HEK293 (cell line): ENCODE measurements around the gene PSMD8.

ENCODE experiments used
- CTCF ChIA-PET: fragments of 350-600 bp; formaldehyde crosslinking; extraction: SDS; loops from one replicate; lab custom pipeline; 2021; ENCODE audit warnings: antibody characterized with exemption; lab: Yijun Ruan, JAX
- POLR2A ChIA-PET: fragments of 300-600 bp; formaldehyde crosslinking; extraction: SDS; loops from one replicate; lab custom pipeline; 2020; ENCODE audit warnings: antibody characterized with exemption, inconsistent platforms; lab: Yijun Ruan, JAX
- H3K27ac ChIP-seq: fragments of 200-500 bp; sonication (Bioruptor generic); 2 replicates; pipeline ENCODE4 v1.5.1; 2014; ENCODE audit warnings: low read depth, low read length, control low read depth, inconsistent platforms; ENCODE audit errors: extremely low read depth
- H3K36me3 ChIP-seq, 2 experiments: fragments of 200-500 bp in 1 of 2; sonication (Bioruptor generic) in 1 of 2; 1 replicate in 1 of 2; 2 replicates in 1 of 2; pipeline ENCODE4 v1.5.1; 2014 to 2017; ENCODE audit warnings: inconsistent platforms in 2 of 2, low read length in 2 of 2; ENCODE audit not compliant: control insufficient read depth in 2 of 2, insufficient read depth in 1 of 2
- H3K4me1 ChIP-seq: fragments of 200-500 bp; sonication (Bioruptor generic); 2 replicates; pipeline ENCODE4 v1.5.1; 2014; ENCODE audit warnings: mild to moderate bottlenecking, low read length, inconsistent platforms; ENCODE audit not compliant: control insufficient read depth, insufficient read depth
- H3K4me3 ChIP-seq: 2 replicates; pipeline ENCODE4 v1.5.1; 2011; ENCODE audit warnings: low read depth, mild to moderate bottlenecking, control low read depth, low read length, moderate library complexity
- H3K9me3 ChIP-seq: fragments of 200-500 bp; sonication (Bioruptor generic); 2 replicates; pipeline ENCODE4 v1.5.1; 2014; ENCODE audit warnings: low read depth, low read length, inconsistent platforms; ENCODE audit not compliant: control insufficient read depth, insufficient read depth
- KLF10 ChIP-seq: fragments of 450-650 bp; IDR thresholded peaks from 2 replicates; pipeline ENCODE4 v1.5.1; 2018; ENCODE audit warnings: missing biosample characterization, mild to moderate bottlenecking, missing genetic modification characterization
- KLF9 ChIP-seq: fragments of 450-650 bp; formaldehyde crosslinking; IDR thresholded peaks from 2 replicates; pipeline ENCODE4 v1.5.1; 2016; ENCODE audit warnings: missing biosample characterization, missing genetic modification characterization, low read depth
- MZF1 ChIP-seq: fragments of 450-650 bp; formaldehyde crosslinking; IDR thresholded peaks from 2 replicates; pipeline ENCODE4 v1.5.1; 2017; ENCODE audit warnings: missing biosample characterization, missing genetic modification characterization, borderline replicate concordance
- SP7 ChIP-seq: fragments of 450-650 bp; formaldehyde crosslinking; IDR thresholded peaks from 2 replicates; pipeline ENCODE4 v1.5.1; 2016; ENCODE audit warnings: missing biosample characterization, missing genetic modification characterization
- ZBTB7A ChIP-seq: fragments of 450-650 bp; formaldehyde crosslinking; IDR thresholded peaks from 2 replicates; pipeline ENCODE4 v1.5.1; 2016; ENCODE audit warnings: low read depth, missing biosample characterization, missing genetic modification characterization
- ZFHX2 ChIP-seq: fragments of 450-650 bp; formaldehyde crosslinking; conservative IDR thresholded peaks from 2 replicates; pipeline ENCODE4 v1.5.1; 2016; ENCODE audit warnings: missing biosample characterization, missing genetic modification characterization
- ZNF23 ChIP-seq: fragments of 450-650 bp; formaldehyde crosslinking; IDR thresholded peaks from 2 replicates; pipeline ENCODE4 v1.5.1; 2016; ENCODE audit warnings: missing biosample characterization, missing genetic modification characterization, borderline replicate concordance
- ZNF354C ChIP-seq: fragments of 450-650 bp; formaldehyde crosslinking; IDR thresholded peaks from 2 replicates; pipeline ENCODE4 v1.5.1; 2016; ENCODE audit warnings: missing biosample characterization, missing genetic modification characterization, low read depth, borderline replicate concordance
- ZNF544 ChIP-seq: fragments of 450-650 bp; formaldehyde crosslinking; IDR thresholded peaks from 2 replicates; pipeline ENCODE4 v1.5.0; 2017; ENCODE audit warnings: missing biosample characterization, missing genetic modification characterization
- ZNF792 ChIP-seq: fragments of 450-650 bp; formaldehyde crosslinking; IDR thresholded peaks from 2 replicates; pipeline ENCODE4 v1.5.1; 2016; ENCODE audit warnings: missing biosample characterization, missing genetic modification characterization
- TF ChIP-seq, protein P1 (sequence below): fragments of 450-650 bp; formaldehyde crosslinking; IDR thresholded peaks from 2 replicates; pipeline ENCODE4 v1.5.1; 2017; ENCODE audit warnings: missing biosample characterization, missing genetic modification characterization
- TF ChIP-seq, protein P2 (sequence below): fragments of 450-650 bp; formaldehyde crosslinking; IDR thresholded peaks from 2 replicates; pipeline ENCODE4 v1.5.1; 2016; ENCODE audit warnings: missing biosample characterization, missing genetic modification characterization
- TF ChIP-seq, protein P3 (sequence below): fragments of 450-650 bp; formaldehyde crosslinking; IDR thresholded peaks from 2 replicates; pipeline ENCODE4 v1.5.1; 2016; ENCODE audit warnings: missing biosample characterization, missing genetic modification characterization
- TF ChIP-seq, protein P4 (sequence below): fragments of 450-650 bp; formaldehyde crosslinking; IDR thresholded peaks from 2 replicates; pipeline ENCODE4; 2016; ENCODE audit warnings: missing biosample characterization, missing genetic modification characterization
- TF ChIP-seq, protein P5 (sequence below): fragments of 450-650 bp; formaldehyde crosslinking; IDR thresholded peaks from 2 replicates; pipeline ENCODE4 v1.5.1; 2016; ENCODE audit warnings: missing biosample characterization, missing genetic modification characterization
- TF ChIP-seq, protein P6 (sequence below): fragments of 450-650 bp; formaldehyde crosslinking; IDR thresholded peaks from 2 replicates; pipeline ENCODE4 v1.5.1; 2016; ENCODE audit warnings: missing biosample characterization, missing genetic modification characterization

The PSMD8 gene

DNA sequence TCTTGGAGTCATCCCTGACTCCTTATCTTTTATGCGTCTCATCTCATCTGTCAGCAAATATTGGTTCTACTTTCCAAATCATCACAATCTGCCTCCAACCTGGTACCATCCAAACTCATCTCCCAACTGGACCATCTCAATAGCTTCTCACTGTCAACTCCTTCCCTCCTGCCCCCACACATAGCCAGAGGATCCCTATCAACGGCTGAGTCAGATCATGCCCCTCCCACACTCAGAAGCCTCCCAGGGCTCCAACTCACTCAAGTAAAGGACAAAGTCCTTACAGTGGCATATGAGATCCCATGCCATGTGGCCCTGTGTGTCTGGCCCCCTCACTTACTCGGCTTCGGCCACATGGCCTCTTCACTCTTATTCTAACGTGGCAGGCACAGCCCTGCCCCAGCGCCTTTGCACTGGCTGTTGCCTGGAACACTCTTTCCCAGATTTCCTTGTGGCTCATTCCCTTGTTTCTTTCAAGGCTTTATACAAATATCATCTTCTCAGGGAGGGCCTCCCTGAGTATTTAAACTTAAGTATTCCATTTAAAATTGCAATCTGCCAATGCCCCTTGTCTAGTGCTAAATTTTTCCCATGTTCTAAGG lies 18.4 kb downstream of the PSMD8 start (continued):
- TF ChIP-seq, protein P1, sequence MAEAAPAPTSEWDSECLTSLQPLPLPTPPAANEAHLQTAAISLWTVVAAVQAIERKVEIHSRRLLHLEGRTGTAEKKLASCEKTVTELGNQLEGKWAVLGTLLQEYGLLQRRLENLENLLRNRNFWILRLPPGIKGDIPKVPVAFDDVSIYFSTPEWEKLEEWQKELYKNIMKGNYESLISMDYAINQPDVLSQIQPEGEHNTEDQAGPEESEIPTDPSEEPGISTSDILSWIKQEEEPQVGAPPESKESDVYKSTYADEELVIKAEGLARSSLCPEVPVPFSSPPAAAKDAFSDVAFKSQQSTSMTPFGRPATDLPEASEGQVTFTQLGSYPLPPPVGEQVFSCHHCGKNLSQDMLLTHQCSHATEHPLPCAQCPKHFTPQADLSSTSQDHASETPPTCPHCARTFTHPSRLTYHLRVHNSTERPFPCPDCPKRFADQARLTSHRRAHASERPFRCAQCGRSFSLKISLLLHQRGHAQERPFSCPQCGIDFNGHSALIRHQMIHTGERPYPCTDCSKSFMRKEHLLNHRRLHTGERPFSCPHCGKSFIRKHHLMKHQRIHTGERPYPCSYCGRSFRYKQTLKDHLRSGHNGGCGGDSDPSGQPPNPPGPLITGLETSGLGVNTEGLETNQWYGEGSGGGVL (tag by site-specific recombination) = peak; percentile 18; the same call in 1 of the 2 replicates
- TF ChIP-seq ZBTB7A (tag by site-specific recombination) (no peak), SP7 (tag by site-specific recombination) (0 out of 2 replicates have a peak, but pooled peaks have one; percentile 10), ZFHX2 (tag by site-specific recombination) (peak; percentile 93)

DNA sequence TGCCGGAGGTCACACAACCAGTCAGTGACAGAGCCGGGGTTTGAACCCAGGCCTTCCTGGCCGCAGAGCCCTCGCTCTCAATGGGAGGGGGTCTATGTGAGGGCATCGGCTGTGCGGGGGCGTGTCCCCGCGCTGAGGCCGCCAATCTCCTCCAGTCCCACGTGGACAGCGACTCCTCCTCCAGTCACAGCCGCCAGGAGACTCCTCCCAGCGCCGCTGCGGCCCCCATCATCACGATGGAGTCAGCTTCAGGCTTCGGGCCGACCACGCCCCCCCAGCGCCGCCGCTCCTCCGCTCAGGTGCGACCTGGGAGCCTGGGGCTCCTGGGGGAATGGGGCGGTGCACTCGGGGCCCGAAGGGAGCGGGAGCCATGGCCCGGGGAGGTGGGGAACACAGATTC lies 20.1 kb downstream of the PSMD8 start:
- Histone ChIP-seq H3K4me1 (no peaks in the 10 kb centered on the region; the same call in none of the 2 replicates), H3K27ac (no peak overlapping the region), H3K36me3 (peaks cover 5 to 10% of the 10 kb centered on the region in 2 experiments; a peak in 2 of 3 replicates), H3K9me3 (no peaks in the 10 kb centered on the region), H3K4me3 (no peak overlapping the region)
- ChIA-PET CTCF (interaction anchor here (0.9 to 9.2 kb wide), 3 partner anchors 9 to 324 kb away, joined by 3 to 76 read pairs (median 4); partner anchors contain the start of gene FAM98C), POLR2A (interaction anchor here (0.6 to 0.9 kb wide), 3 partner anchors 9 to 637 kb away, joined by 3 to 10 read pairs (median 3); partner anchors contain the start of gene FAM98C)
- TF ChIP-seq KLF10 (peak; percentile 50; the same call in 1 of the 2 replicates), KLF9 (tag by site-specific recombination) (peak; percentile 83)
- TF ChIP-seq, protein P2, sequence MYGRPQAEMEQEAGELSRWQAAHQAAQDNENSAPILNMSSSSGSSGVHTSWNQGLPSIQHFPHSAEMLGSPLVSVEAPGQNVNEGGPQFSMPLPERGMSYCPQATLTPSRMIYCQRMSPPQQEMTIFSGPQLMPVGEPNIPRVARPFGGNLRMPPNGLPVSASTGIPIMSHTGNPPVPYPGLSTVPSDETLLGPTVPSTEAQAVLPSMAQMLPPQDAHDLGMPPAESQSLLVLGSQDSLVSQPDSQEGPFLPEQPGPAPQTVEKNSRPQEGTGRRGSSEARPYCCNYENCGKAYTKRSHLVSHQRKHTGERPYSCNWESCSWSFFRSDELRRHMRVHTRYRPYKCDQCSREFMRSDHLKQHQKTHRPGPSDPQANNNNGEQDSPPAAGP (tag by site-specific recombination) = no peak
- TF ChIP-seq, protein P3, sequence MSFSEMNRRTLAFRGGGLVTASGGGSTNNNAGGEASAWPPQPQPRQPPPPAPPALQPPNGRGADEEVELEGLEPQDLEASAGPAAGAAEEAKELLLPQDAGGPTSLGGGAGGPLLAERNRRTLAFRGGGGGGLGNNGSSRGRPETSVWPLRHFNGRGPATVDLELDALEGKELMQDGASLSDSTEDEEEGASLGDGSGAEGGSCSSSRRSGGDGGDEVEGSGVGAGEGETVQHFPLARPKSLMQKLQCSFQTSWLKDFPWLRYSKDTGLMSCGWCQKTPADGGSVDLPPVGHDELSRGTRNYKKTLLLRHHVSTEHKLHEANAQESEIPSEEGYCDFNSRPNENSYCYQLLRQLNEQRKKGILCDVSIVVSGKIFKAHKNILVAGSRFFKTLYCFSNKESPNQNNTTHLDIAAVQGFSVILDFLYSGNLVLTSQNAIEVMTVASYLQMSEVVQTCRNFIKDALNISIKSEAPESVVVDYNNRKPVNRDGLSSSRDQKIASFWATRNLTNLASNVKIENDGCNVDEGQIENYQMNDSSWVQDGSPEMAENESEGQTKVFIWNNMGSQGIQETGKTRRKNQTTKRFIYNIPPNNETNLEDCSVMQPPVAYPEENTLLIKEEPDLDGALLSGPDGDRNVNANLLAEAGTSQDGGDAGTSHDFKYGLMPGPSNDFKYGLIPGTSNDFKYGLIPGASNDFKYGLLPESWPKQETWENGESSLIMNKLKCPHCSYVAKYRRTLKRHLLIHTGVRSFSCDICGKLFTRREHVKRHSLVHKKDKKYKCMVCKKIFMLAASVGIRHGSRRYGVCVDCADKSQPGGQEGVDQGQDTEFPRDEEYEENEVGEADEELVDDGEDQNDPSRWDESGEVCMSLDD (tag by site-specific recombination) = no peak
- TF ChIP-seq, all 188 proteins: peak for 2

DNA sequence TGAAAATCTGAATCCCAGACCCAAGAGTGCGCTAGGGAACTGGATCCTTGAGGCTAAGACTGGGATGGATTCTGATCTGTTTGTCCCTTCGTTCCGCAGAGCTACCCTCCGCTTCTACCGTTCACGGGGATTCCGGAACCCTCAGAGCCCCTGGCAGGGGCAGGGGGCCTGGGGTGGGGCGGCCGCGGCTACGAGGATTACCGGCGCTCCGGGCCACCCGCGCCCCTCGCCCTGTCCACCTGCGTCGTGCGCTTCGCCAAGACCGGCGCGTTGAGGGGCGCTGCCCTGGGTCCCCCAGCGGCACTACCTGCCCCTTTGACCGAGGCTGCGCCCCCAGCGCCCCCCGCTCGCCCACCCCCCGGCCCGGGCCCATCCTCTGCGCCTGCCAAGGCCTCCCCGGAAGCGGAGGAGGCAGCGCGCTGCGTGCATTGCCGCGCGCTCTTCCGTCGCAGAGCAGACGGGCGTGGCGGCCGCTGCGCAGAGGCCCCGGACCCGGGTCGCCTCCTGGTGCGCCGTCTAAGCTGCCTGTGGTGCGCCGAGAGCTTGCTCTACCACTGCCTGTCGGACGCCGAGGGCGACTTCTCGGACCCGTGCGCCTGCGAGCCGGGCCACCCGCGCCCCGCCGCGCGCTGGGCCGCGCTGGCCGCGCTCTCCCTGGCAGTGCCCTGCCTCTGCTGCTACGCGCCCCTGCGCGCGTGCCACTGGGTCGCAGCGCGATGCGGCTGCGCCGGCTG lies 21.2 kb downstream of the PSMD8 start:
- ChIA-PET CTCF (interaction anchor here (1.1 to 9.2 kb wide), 2 partner anchors 8 to 151 kb away, joined by 3 to 76 read pairs; partner anchors contain the start of gene FAM98C), POLR2A (interaction anchor here (0.7 to 2.5 kb wide), 2 partner anchors 8 to 21 kb away, joined by 3 to 7 read pairs; partner anchors contain the start of genes GGN and PSMD8)
- Histone ChIP-seq H3K27ac (no peak overlapping the region), H3K4me3 (no peak overlapping the region), H3K4me1 (no peaks in the 10 kb centered on the region), H3K36me3 (peaks cover 5 to 10% of the 10 kb centered on the region in 2 experiments; a peak in 2 of 3 replicates), H3K9me3 (no peaks in the 10 kb centered on the region)
- no peak for TF ChIP-seq ZNF23
- TF ChIP-seq ZNF792 = no peak
- no peak for TF ChIP-seq ZNF354C (tag by site-specific recombination)
- TF ChIP-seq, protein P4, sequence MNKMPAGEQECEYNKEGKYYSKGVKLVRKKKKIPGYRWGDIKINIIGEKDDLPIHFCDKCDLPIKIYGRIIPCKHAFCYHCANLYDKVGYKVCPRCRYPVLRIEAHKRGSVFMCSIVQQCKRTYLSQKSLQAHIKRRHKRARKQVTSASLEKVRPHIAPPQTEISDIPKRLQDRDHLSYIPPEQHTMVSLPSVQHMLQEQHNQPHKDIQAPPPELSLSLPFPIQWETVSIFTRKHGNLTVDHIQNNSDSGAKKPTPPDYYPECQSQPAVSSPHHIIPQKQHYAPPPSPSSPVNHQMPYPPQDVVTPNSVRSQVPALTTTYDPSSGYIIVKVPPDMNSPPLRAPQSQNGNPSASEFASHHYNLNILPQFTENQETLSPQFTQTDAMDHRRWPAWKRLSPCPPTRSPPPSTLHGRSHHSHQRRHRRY (tag by site-specific recombination) = no peak
- TF ChIP-seq ZNF544 (tag by site-specific recombination) = no peak
- TF ChIP-seq, protein P5, sequence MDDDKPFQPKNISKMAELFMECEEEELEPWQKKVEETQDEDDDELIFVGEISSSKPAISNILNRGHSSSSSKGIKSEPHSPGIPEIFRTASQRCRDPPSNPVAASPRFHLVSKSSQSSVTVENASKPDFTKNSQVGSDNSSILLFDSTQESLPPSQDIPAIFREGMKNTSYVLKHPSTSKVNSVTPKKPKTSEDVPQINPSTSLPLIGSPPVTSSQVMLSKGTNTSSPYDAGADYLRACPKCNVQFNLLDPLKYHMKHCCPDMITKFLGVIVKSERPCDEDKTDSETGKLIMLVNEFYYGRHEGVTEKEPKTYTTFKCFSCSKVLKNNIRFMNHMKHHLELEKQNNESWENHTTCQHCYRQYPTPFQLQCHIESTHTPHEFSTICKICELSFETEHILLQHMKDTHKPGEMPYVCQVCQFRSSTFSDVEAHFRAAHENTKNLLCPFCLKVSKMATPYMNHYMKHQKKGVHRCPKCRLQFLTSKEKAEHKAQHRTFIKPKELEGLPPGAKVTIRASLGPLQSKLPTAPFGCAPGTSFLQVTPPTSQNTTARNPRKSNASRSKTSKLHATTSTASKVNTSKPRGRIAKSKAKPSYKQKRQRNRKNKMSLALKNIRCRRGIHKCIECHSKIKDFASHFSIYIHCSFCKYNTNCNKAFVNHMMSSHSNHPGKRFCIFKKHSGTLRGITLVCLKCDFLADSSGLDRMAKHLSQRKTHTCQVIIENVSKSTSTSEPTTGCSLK (tag by site-specific recombination) = no peak
- TF ChIP-seq, protein P6, sequence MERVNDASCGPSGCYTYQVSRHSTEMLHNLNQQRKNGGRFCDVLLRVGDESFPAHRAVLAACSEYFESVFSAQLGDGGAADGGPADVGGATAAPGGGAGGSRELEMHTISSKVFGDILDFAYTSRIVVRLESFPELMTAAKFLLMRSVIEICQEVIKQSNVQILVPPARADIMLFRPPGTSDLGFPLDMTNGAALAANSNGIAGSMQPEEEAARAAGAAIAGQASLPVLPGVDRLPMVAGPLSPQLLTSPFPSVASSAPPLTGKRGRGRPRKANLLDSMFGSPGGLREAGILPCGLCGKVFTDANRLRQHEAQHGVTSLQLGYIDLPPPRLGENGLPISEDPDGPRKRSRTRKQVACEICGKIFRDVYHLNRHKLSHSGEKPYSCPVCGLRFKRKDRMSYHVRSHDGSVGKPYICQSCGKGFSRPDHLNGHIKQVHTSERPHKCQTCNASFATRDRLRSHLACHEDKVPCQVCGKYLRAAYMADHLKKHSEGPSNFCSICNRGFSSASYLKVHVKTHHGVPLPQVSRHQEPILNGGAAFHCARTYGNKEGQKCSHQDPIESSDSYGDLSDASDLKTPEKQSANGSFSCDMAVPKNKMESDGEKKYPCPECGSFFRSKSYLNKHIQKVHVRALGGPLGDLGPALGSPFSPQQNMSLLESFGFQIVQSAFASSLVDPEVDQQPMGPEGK = no peak
- no peak for TF ChIP-seq MZF1 (tag by site-specific recombination)
